Naive thymus-derived CD8-positive, alpha-beta T cell (primary cell): Measurements from ENCODE around the gene SLC6A2. TPM values are rescaled to one million over a fixed set of nuclear protein-coding genes. Genes with fewer than 3 reads are reported as not detected.
"Not testable (repeated sequence)": the region's sequence is repeated elsewhere in the genome, so short reads cannot be mapped to it uniquely, and the experiment has no call there.

ENCODE experiments used
- ATAC-seq, 2 donors: fragments of 150-1000 bp; cut with Tn5 transposase in 1 of 2; sonication (Bioruptor Pico), chemical (Tn5 transposase) in 1 of 2; 1 replicate in 1 of 2; 2 replicates in 1 of 2; pipeline ENCODE4 v1.10.0; 2021; ENCODE audit warnings: mild to moderate bottlenecking in 2 of 2, moderate library complexity in 2 of 2
- POLR2A ChIA-PET: fragments of 350-600 bp; sonication (Branson Sonifier 250); formaldehyde crosslinking; loops from one replicate; lab custom pipeline; 2021; ENCODE audit warnings: antibody characterized with exemption; lab: Charles Lee
- DNase-seq, 10 donors: peaks; one replicate each; pipeline versions ENCODE4 v3.0.0 to v3.0.0-alpha.2; 2020 to 2022
- H3K27ac Mint-ChIP-seq, 10 donors: one replicate each; pipeline ENCODE4 v1.8.0; 2020 to 2022; ENCODE audit warnings: mild to moderate bottlenecking in 10 of 10, mixed read lengths in 10 of 10, moderate library complexity in 4 of 10, inconsistent platforms in 1 of 10
- H3K27me3 Mint-ChIP-seq, 5 donors: one replicate each; pipeline ENCODE4 v1.8.0; 2021 to 2022; ENCODE audit warnings: mixed read lengths in 5 of 5
- H3K36me3 Mint-ChIP-seq, 3 donors: one replicate each; pipeline ENCODE4 v1.8.0; 2020 to 2022; ENCODE audit warnings: mixed read lengths in 3 of 3, mild to moderate bottlenecking in 2 of 3, inconsistent platforms in 1 of 3
- H3K4me1 Mint-ChIP-seq, 4 donors: one replicate each; pipeline ENCODE4 v1.8.0; 2021 to 2022; ENCODE audit warnings: mixed read lengths in 4 of 4
- H3K4me3 Mint-ChIP-seq, 10 donors: one replicate each; pipeline ENCODE4 v1.8.0; 2020 to 2022; ENCODE audit warnings: mild to moderate bottlenecking in 10 of 10, mixed read lengths in 10 of 10, moderate library complexity in 6 of 10, inconsistent platforms in 1 of 10
- H3K9me3 Mint-ChIP-seq, 9 donors: one replicate each; pipeline ENCODE4 v1.8.0; 2020 to 2022; ENCODE audit warnings: mixed read lengths in 9 of 9, mild to moderate bottlenecking in 3 of 9, inconsistent platforms in 1 of 9, moderate library complexity in 1 of 9
- polyA plus RNA-seq, 3 donors: library from polyadenylated mRNA; unstranded; fragments of 300-500 nt; fragmentation: Illumina TruSeq; gene quantifications; one replicate each; pipeline ENCODE4 v1.2.3, GENCODE V29; 2021
- total RNA-seq, 8 experiments: library from RNA in 2 of 8; stranded (reverse) in 2 of 8; gene quantifications; one replicate each; pipeline ENCODE4 v1.2.3 and lab custom pipeline; 2021 to 2026

SLC6A2 gene
- total and polyA plus RNA-seq, 5 experiments from 2014 or later = not detected

DNA sequence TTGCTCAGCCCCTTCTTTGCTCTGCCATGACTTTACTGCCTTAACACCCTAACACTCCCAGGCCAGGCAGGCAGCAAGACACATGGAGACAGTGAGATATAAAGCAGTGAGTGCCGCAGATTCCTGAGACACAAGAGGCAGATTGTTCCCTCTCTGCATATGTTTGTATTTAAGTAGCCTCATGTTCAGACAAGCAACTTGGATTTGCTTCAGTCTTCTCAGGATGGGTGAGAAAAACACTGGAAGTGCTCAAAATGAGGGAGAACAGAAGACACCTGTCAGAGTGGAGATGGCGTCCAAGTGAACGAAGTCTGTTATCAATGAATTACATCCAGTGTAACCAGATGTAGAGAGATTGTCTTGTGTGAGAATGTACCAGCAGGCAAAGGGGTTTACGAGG is 90.3 kb downstream of the SLC6A2 start:
- DNase-seq = no peak
- no peaks in the 10 kb centered on the region for H3K4me1 Mint-ChIP-seq
- H3K9me3 Mint-ChIP-seq = no peaks in the 10 kb centered on the region
- H3K4me3 Mint-ChIP-seq = no peak overlapping the region
- H3K27me3 Mint-ChIP-seq = peaks cover 13 to 51% (median 17%) of the 10 kb centered on the region in 5 donors
- no peaks in the 10 kb centered on the region for H3K36me3 Mint-ChIP-seq
- ATAC-seq = no peak
- POLR2A ChIA-PET = no interaction called here
- no peak overlapping the region for H3K27ac Mint-ChIP-seq

DNA sequence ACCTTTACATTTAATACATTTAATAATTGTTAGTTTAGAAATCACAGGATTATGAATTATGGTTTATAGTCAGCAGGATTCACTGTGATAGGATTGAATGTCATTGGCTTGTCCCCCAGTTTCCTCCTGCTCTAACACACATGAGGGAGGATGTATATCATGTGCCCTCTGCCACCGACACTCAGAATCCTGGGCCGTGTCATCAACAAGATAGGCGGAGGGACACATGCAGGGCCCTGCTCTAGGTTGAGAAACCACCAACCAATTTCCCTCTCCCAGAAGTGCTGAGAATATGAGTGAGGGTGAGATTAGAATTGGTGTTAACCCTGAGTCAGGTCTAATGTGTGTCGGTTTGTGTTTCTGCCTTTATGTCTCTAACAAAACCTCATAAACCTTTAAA is 92.0 kb downstream of the SLC6A2 start:
- H3K4me1 Mint-ChIP-seq = peaks cover 5 to 7% (median 6%) of the 10 kb centered on the region in 4 donors
- POLR2A ChIA-PET = no interaction called here
- peaks cover 0 to 12% (median 3%) of the 10 kb centered on the region in 9 donors for H3K9me3 Mint-ChIP-seq
- no peaks in the 10 kb centered on the region for H3K36me3 Mint-ChIP-seq
- peaks cover 10 to 43% (median 14%) of the 10 kb centered on the region in 5 donors for H3K27me3 Mint-ChIP-seq
- DNase-seq (no peak), ATAC-seq (no peak)
- no peak overlapping the region for H3K27ac Mint-ChIP-seq
- no peak overlapping the region for H3K4me3 Mint-ChIP-seq

DNA sequence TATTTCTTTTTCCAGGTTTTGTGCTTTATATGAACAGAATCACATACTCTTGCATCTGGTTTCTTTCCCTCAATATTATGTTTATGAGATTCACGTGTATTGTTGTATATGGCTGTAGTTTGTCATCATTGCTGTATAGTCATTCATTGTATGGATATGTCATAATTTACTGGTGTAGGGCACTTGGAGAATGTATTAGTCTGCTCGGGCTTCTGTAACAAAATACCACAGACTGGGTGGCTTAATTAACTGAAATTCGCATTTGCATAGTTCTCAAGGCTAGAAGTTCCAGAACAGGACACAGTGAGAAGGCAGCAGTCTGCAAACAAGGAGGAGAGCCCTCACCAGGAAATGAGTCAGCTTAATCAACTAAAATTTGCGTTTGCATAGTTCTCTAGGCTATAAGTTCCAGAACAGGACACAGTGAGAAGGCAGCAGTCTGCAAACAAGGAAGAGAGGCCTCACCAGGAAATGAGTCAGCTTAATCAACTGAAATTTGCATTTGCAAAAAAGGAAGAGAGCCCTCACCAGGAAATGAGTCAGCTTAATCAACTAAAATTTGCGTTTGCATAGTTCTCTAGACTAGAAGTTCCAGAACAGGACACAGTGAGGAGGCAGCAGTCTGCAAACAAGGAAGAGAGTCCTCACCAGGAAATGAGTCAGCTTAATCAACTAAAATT is 96.8 kb downstream of the SLC6A2 start:
- not testable (repeated sequence) for DNase-seq, ATAC-seq
- H3K9me3 Mint-ChIP-seq = peaks cover 0 to 19% (median 5%) of the 10 kb centered on the region in 9 donors

DNA sequence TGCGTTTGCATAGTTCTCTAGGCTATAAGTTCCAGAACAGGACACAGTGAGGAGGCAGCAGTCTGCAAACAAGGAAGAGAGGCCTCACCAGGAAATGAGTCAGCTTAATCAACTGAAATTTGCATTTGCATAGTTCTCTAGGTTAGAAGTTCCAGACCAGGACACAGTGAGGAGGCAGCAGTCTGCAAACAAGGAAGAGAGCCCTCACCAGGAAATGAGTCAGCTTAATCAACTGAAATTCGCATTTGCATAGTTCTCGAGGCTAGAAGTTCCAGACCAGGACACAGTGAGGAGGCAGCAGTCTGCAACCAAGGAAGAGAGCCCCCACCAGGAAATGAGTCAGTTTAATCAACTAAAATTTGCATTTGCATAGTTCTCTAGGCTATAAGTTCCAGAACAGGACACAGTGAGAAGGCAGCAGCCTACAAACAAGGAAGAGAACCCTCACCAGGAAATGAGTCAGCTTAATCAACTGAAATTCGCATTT is 97.4 kb downstream of the SLC6A2 start:
- Mint-ChIP-seq H3K4me3 (peak overlapping the region in 4 of 10 donors; percentile 26 to 43 (median 34)), H3K9me3 (peaks cover 0 to 19% (median 5%) of the 10 kb centered on the region in 9 donors), H3K27ac (peak overlapping the region in 7 of 10 donors; percentile 21 to 89 (median 66)), H3K4me1 (peaks cover 10 to 22% (median 17%) of the 10 kb centered on the region in 4 donors)
- DNase-seq, H3K27me3 Mint-ChIP-seq, POLR2A ChIA-PET, H3K36me3 Mint-ChIP-seq, ATAC-seq: not testable (repeated sequence)

More for the DNA sequence above, 96.8 kb downstream of the SLC6A2 start:
- H3K27ac Mint-ChIP-seq = peak overlapping the region in 5 of 10 donors; percentile 19 to 88 (median 66)
- H3K36me3 Mint-ChIP-seq, POLR2A ChIA-PET, H3K27me3 Mint-ChIP-seq: not testable (repeated sequence)
- peak overlapping the region in 3 of 10 donors; percentile 21 to 43 (median 27) for H3K4me3 Mint-ChIP-seq
- H3K4me1 Mint-ChIP-seq = peaks cover 9 to 22% (median 17%) of the 10 kb centered on the region in 4 donors

Other genes with a start within 250 kb of the SLC6A2 start
- under 1 TPM in 1 of 2 experiments, not detected in 1; 0.36 TPM for gene MMP2, start 176.8 kb upstream of the SLC6A2 start, total RNA-seq
- gene MMP2, start 176.8 kb upstream of the SLC6A2 start, polyA plus RNA-seq = not detected
- under 1 TPM in 1 of 2 experiments, not detected in 1; 0.70 TPM for gene LPCAT2, start 146.9 kb upstream of the SLC6A2 start, total RNA-seq
- gene LPCAT2, start 146.9 kb upstream of the SLC6A2 start, polyA plus RNA-seq = not detected
- gene CAPNS2, start 89.3 kb upstream of the SLC6A2 start, total RNA-seq = not detected
- gene CAPNS2, start 89.3 kb upstream of the SLC6A2 start, polyA plus RNA-seq = not detected
- not detected for gene CES1, start 177.1 kb downstream of the SLC6A2 start, total RNA-seq
- 1 to 10 TPM in 1 of 3 donors, under 1 TPM in 1, not detected in 1; 0.43 to 1.8 TPM for gene CES1, start 177.1 kb downstream of the SLC6A2 start, polyA plus RNA-seq
- gene CES5A, start 219.4 kb downstream of the SLC6A2 start, total RNA-seq = not detected
- not detected for gene CES5A, start 219.4 kb downstream of the SLC6A2 start, polyA plus RNA-seq